Measurements from ENCODE around the gene PRDM16. TPM values are rescaled to one million over a fixed set of nuclear protein-coding genes. Genes with fewer than 3 reads are reported as not detected.

PRDM16 gene
- total and polyA plus RNA-seq, 2 of the 8 experiments (the other 6 are each of a cell fraction or from before 2014, with no cell fraction given) = 0.39 to 0.43 TPM

DNA sequence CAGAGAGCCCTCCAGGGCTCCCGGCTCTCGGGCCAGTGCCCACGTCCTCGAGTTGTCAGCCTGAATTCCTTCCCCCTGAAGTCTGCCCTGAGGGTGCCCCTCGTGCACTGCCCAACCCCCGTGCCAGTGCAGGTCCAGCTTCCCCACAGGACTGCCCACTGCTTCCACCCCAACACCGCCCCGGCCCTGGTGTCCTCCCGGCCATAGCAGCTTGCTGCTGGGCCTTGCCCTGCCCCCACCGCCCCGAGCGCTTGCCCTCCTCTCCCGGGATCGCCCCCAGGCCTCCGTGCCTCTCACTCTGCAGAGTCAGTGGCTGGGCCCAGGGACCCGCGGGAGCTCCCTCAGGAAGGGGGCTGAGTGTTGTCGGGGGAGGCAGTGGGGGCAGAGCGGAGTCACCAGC is 361.4 kb downstream of the PRDM16 start:
- no peak for FAIRE-seq
- WGBS, 2 experiments (ENCODE audit: extremely low coverage in 1 of 2, insufficient coverage in 1 of 2, insufficient read length in 1 of 2, insufficient replicate concordance in 2 of 2, low coverage in 1 of 2, low lambda C conversion rate in 2 of 2, missing lambda C conversion rate in 1 of 2) = 89% methylated on average over 14 of the region's 19 CpGs; no CpG with 5 or more reads in 1 of the 2 experiments

More for the DNA sequence above, 361.4 kb downstream of the PRDM16 start:
- no peak overlapping the region for H3K27ac ChIP-seq (ENCODE audit: low read depth, low read length)
- no peaks in the 10 kb centered on the region for H3K79me2 ChIP-seq (ENCODE audit: control insufficient read depth in 1 of 2, insufficient read depth in 2 of 2, low read length in 2 of 2)
- H3K4me3 ChIP-seq (ENCODE audit: extremely low read depth in 1 of 4, insufficient read depth in 2 of 4, low read depth in 3 of 4, low read length in 4 of 4) = no peak overlapping the region
- no peaks in the 10 kb centered on the region for H3K79me1 ChIP-seq (ENCODE audit: low read depth, low read length)
- no peak overlapping the region for H4K91ac ChIP-seq (replicated peaks; ENCODE audit: insufficient read length, low read length)
- no peaks in the 10 kb centered on the region; a peak in 1 of 4 replicates for H3K9me3 ChIP-seq (ENCODE audit: insufficient read depth in 2 of 2, low read depth in 1 of 2, low read length in 1 of 2)
- H2BK120ac ChIP-seq (replicated peaks; ENCODE audit: low read depth, low read length) = no peak overlapping the region
- no peak overlapping the region for H3K9ac ChIP-seq (replicated peaks in 1 of 4; ENCODE audit: extremely low read depth in 1 of 4, low read depth in 3 of 4, low read length in 3 of 4)
- no peak overlapping the region for H2AFZ ChIP-seq (ENCODE audit: low read length)
- H3K4me2 ChIP-seq (ENCODE audit: insufficient read depth in 1 of 2, low read depth in 2 of 2, low read length in 2 of 2) = no peak overlapping the region
- POLR2A ChIA-PET (ENCODE audit: partially characterized antibody) = interaction anchor here (0.7 to 1.2 kb wide), 2 partner anchors 9 to 53 kb away, joined by 3 to 5 read pairs; no protein-coding TSS in a partner anchor
- no peak overlapping the region for H3K56ac ChIP-seq (replicated peaks; ENCODE audit: insufficient read length, low read depth, low read length)
- H3K4me1 ChIP-seq (replicated peaks in 1 of 4; ENCODE audit: control insufficient read depth in 3 of 4, insufficient read depth in 4 of 4, low read length in 3 of 4) = peaks cover 0 to 7% (median 1%) of the 10 kb centered on the region in 4 experiments; a peak in 3 of 7 replicates
- H4K8ac ChIP-seq (ENCODE audit: extremely low read depth, insufficient read depth, low read length) = no peak overlapping the region
- H2BK20ac ChIP-seq (ENCODE audit: low read length) = no peak overlapping the region
- H3K23me2 ChIP-seq (ENCODE audit: low read depth, low read length) = no peaks in the 10 kb centered on the region
- no peak overlapping the region for H3K4ac ChIP-seq (replicated peaks; ENCODE audit: insufficient read length, low read depth, low read length)
- H2AK5ac ChIP-seq (ENCODE audit: low read depth, low read length) = no peak overlapping the region
- H2BK15ac ChIP-seq (ENCODE audit: low read length) = peak overlapping the region; percentile 81; the same call in 1 of the 2 replicates
- no peaks in the 10 kb centered on the region for H3K27me3 ChIP-seq (replicated peaks in 1 of 4; ENCODE audit: control insufficient read depth in 3 of 4, extremely low read depth in 1 of 4, insufficient read depth in 3 of 4, low read length in 3 of 4)
- DNase-seq (ENCODE audit: low read depth in 1 of 2, low spot score in 2 of 2) = no peak
- H3K14ac ChIP-seq (ENCODE audit: insufficient read length) = no peak overlapping the region
- H2BK5ac ChIP-seq (ENCODE audit: low read depth, low read length) = no peak overlapping the region
- no peak overlapping the region for H3K23ac ChIP-seq (ENCODE audit: insufficient read length)
- no peak overlapping the region for H3K18ac ChIP-seq (ENCODE audit: extremely low read depth, low read length)
- H4K20me1 ChIP-seq (replicated peaks in 1 of 2; ENCODE audit: control insufficient read depth in 1 of 2, insufficient read depth in 2 of 2, low read length in 2 of 2) = peaks cover 0 to 11% of the 10 kb centered on the region in 2 experiments
- no peak overlapping the region for H4K5ac ChIP-seq (ENCODE audit: insufficient read length, low read depth, low read length)
- CTCF ChIA-PET (ENCODE audit: partially characterized antibody) = interaction anchor here (1.0 to 4.7 kb wide), 7 partner anchors 12 to 358 kb away, joined by 3 to 50 read pairs (median 3); no protein-coding TSS in a partner anchor
- no peaks in the 10 kb centered on the region for H3K36me3 ChIP-seq (ENCODE audit: control insufficient read depth in 2 of 4, insufficient read depth in 4 of 4, low read length in 3 of 4)
- H2BK12ac ChIP-seq (ENCODE audit: low read depth, low read length) = no peak overlapping the region

All from H1 (cell line).